Breast epithelium (tissue), 4 donors: ENCODE results near the gene AR. TPM values are rescaled to one million over a fixed set of nuclear protein-coding genes. Genes with fewer than 3 reads are reported as not detected.

ENCODE experiments used
- DNase-seq, 2 donors: peaks; one replicate each; pipeline ENCODE4 v3.0.0-alpha.2; 2019; ENCODE audit warnings: low spot score in 2 of 2
- H3K27ac ChIP-seq, 2 donors: fragments of 200-600 bp; sonication (generic) in 1 of 2; one replicate each; pipeline ENCODE4 v1.5.1; 2016 to 2019; ENCODE audit warnings: mild to moderate bottlenecking in 1 of 2
- H3K27me3 ChIP-seq, 2 donors: fragments of 200-600 bp; sonication (generic) in 1 of 2; one replicate each; pipeline versions ENCODE4 v1.5.1 to v1.6.0; 2017 to 2019; ENCODE audit warnings: control low read depth in 1 of 2, mild to moderate bottlenecking in 1 of 2
- H3K36me3 ChIP-seq: fragments of 200-600 bp; one replicate; pipeline ENCODE4 v1.5.1; 2019
- H3K4me1 ChIP-seq, 2 donors: fragments of 200-600 bp; sonication (generic); one replicate each; pipeline ENCODE4 v1.5.1; 2016 to 2019; ENCODE audit warnings: control low read depth in 1 of 2
- H3K4me3 ChIP-seq, 3 donors: fragments of 200-600 bp; sonication (generic); 1 replicate in 2 of 3; 2 replicates in 1 of 3; pipeline ENCODE4 v1.5.1; 2016 to 2019; ENCODE audit warnings: mild to moderate bottlenecking in 3 of 3, moderate library complexity in 2 of 3
- H3K9me3 ChIP-seq, 2 donors: fragments of 200-600 bp; sonication (generic) in 1 of 2; one replicate each; pipeline ENCODE4 v1.5.1; 2016 to 2019; ENCODE audit warnings: control low read depth in 1 of 2
- POLR2A ChIP-seq: fragments of 450-650 bp; IDR thresholded peaks from one replicate; pipeline ENCODE4 v1.6.1; 2016; ENCODE audit warnings: antibody characterized with exemption, mild to moderate bottlenecking, moderate library complexity
- POLR2AphosphoS5 ChIP-seq, 3 donors: sonication (generic); formaldehyde crosslinking; IDR thresholded peaks; one replicate each; pipeline ENCODE4 v1.6.1; 2017; ENCODE audit warnings: antibody characterized with exemption in 3 of 3
- intact Hi-C: fragments of 100-400 bp; cut with DNase I; formaldehyde crosslinking; loops from one replicate; pipeline ENCODE4 v1.15.1; 2023; ENCODE audit warnings: low total_unique reads
- total RNA-seq, 3 donors: library from RNA; depleted of rRNA; stranded (reverse); fragments of >200 nt; gene quantifications; one replicate each; pipeline ENCODE4 v1.1.0, GENCODE V29; 2016
- TF ChIP-seq, protein P1 (sequence below), 3 donors: fragments of 450-650 bp; IDR thresholded peaks; one replicate each; pipeline ENCODE4 v1.5.1; 2016 to 2017; ENCODE audit warnings: antibody characterized with exemption in 3 of 3, mild to moderate bottlenecking in 3 of 3, moderate library complexity in 3 of 3

AR gene
- total RNA-seq, 3 donors from 2014 or later, result 29.1 to 51.8 (median 35.7) TPM

DNA sequence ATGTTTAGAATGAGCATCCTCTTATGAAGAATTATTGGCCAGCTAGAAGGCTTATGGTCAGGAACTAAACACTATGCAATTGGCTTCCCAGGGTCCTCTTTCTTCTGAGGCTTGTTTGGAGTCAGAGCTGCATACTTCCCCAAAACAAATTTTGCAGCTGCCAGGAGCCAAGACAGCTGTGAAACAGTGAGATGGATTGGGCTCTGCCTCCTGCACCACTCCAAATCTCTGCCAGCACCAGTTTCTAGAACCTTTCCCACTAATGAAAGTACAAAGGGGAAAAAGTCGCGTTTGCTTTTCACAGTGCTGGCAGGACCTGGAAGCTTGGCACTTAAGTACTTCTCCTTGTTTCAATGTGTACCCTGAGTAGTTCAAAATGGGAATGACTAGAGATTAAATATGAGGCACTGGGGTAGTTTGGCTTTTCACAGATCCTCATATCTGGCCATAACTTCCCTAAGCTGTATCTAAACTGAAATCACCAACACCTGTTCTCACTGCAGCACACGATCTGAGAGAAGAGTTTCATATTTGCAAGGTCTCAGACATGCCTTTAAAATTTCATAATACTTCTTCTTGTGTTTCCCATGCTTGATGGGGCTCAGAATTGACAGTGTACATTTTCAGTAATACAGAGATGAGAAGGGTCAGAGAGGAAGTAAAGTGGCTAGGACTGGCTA lies 20.7 kb upstream of the AR start:
- TF ChIP-seq POLR2AphosphoS5 (IDR thresholded peaks at IDR 0.05), result no peak
- TF ChIP-seq, protein P1, sequence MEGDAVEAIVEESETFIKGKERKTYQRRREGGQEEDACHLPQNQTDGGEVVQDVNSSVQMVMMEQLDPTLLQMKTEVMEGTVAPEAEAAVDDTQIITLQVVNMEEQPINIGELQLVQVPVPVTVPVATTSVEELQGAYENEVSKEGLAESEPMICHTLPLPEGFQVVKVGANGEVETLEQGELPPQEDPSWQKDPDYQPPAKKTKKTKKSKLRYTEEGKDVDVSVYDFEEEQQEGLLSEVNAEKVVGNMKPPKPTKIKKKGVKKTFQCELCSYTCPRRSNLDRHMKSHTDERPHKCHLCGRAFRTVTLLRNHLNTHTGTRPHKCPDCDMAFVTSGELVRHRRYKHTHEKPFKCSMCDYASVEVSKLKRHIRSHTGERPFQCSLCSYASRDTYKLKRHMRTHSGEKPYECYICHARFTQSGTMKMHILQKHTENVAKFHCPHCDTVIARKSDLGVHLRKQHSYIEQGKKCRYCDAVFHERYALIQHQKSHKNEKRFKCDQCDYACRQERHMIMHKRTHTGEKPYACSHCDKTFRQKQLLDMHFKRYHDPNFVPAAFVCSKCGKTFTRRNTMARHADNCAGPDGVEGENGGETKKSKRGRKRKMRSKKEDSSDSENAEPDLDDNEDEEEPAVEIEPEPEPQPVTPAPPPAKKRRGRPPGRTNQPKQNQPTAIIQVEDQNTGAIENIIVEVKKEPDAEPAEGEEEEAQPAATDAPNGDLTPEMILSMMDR (IDR thresholded peaks at IDR 0.05), result no peak
- TF ChIP-seq POLR2A, result no peak
- no peaks in the 10 kb centered on the region for H3K36me3 ChIP-seq
- H3K9me3 ChIP-seq, result peaks cover 1 to 12% of the 10 kb centered on the region in 2 donors
- H3K4me1 ChIP-seq, result no peaks in the 10 kb centered on the region
- H3K27me3 ChIP-seq, result peaks cover 0 to 33% of the 10 kb centered on the region in 2 donors
- H3K27ac ChIP-seq, result no peak overlapping the region
- no peak overlapping the region for H3K4me3 ChIP-seq
- intact Hi-C loops, result no loop called here
- DNase-seq, result no peak

DNA sequence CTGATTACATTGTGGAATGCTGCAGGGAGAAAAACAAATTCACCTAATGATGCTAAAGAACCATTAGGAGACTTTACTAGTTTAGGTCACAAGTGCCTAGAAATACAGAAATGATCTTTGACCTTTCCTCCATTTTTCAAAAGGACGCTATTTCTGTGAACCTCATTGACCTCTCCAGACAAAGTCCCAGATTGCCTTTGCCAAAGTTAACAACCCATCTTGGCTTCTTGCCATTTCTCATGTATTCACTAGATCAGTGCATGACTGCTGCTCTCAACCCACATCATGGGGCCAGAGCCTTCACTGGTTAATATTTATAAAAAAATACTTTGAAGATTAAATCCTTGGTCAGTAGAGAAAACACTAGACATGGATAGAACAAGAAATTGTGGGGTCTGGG lies 19.9 kb upstream of the AR start:
- intact Hi-C loops, result no loop called here
- TF ChIP-seq POLR2AphosphoS5 (IDR thresholded peaks at IDR 0.05) (no peak), POLR2A (no peak)
- TF ChIP-seq, protein P1 (IDR thresholded peaks at IDR 0.05), result no peak
- H3K4me3 ChIP-seq, result no peak overlapping the region
- DNase-seq, result no peak
- peaks cover 0 to 5% of the 10 kb centered on the region in 2 donors for H3K9me3 ChIP-seq
- H3K36me3 ChIP-seq, result no peaks in the 10 kb centered on the region
- H3K4me1 ChIP-seq, result no peaks in the 10 kb centered on the region
- H3K27me3 ChIP-seq, result peaks cover 0 to 40% of the 10 kb centered on the region in 2 donors
- H3K27ac ChIP-seq, result no peak overlapping the region

DNA sequence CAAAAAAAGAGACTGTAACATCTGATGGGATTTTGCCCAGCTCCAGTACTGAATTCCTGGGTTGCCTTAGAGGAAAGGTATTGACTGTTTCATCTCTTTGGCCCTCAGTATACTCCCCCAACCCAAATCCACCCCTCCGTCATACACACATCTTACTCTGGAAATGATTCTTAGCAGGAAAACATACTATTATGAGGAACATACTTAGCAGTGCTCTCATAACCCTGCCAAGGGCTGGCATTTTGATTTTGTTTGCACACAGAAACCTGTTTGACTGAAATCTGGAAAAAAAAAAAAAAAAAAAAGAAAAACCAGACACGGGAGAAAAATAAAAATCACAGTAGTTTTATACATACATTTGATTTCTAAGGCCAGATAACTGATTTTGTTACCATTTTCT lies 19.4 kb upstream of the AR start:
- Histone ChIP-seq H3K4me3 (no peak overlapping the region), H3K27ac (no peak overlapping the region), H3K9me3 (no peaks in the 10 kb centered on the region), H3K27me3 (peaks cover 0 to 40% of the 10 kb centered on the region in 2 donors), H3K36me3 (no peaks in the 10 kb centered on the region), H3K4me1 (no peaks in the 10 kb centered on the region)
- TF ChIP-seq POLR2A, result no peak
- TF ChIP-seq, protein P1 (IDR thresholded peaks at IDR 0.05), result no peak
- no peak for TF ChIP-seq POLR2AphosphoS5 (IDR thresholded peaks at IDR 0.05)
- intact Hi-C loops, result no loop called here
- no peak for DNase-seq

DNA sequence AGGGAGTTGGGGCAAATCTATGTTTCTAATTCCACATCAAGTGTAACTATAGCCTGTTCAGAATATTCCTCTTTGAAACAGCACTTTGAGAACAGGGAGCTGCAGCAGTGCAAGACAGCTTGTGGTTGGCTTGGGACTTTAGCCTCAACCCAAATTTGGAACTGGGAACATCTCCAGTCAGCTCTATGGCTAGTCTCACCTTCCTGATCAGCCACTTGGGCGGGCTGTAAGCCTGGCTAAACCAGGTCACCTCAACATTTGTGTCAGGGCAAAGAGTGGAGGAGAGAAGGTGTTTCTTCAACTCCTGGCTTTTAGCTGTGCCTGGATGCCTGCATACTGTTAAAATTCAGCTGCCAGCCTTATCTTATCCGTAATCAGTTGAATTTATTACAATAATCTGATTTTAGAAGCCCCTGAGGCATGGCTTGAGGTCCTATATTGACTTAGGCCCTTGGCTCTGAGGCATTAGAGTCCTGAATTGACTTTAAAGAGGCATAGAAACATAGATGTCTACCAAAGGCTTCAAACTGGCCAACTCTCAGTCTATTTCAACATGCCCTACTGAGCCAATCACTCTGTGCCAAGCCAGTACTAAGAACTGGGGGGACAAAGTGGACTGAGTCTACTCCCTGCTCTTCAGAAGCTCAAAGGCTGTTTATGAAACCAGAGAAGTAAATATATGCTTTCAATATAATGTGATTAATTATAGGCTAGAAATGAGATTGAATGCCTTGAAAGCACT lies 18.7 kb upstream of the AR start:
- no peak for TF ChIP-seq POLR2A
- TF ChIP-seq, protein P1 (IDR thresholded peaks at IDR 0.05), result no peak
- Histone ChIP-seq H3K4me1 (no peaks in the 10 kb centered on the region), H3K9me3 (no peaks in the 10 kb centered on the region), H3K27me3 (peaks cover 0 to 40% of the 10 kb centered on the region in 2 donors), H3K4me3 (no peak overlapping the region), H3K27ac (no peak overlapping the region), H3K36me3 (no peaks in the 10 kb centered on the region)
- intact Hi-C loops, result no loop called here
- DNase-seq, result no peak

DNA sequence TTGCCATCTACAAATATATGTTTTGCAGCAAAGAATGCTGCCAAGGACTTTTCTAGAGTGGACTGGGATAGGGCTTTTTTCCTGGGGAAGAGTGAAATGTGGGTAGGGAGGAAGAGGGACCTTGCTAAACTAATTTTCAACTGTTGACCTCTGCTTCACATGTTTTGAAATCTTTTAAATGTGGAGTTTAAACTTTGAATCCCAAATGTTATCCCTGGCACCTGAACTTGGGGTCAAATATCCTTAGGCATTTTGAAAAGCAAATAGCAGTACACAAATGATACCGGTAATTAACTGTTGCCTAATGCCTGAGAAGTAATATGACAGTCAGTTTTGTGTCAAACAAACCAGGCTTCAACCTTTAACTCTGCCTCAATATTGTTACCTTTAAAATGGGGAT lies 7.3 kb upstream of the AR start:
- H3K9me3 ChIP-seq, result no peaks in the 10 kb centered on the region
- no peaks in the 10 kb centered on the region for H3K36me3 ChIP-seq
- H3K27me3 ChIP-seq, result peaks cover 0 to 24% of the 10 kb centered on the region in 2 donors
- TF ChIP-seq POLR2A, result no peak
- TF ChIP-seq, protein P1 (IDR thresholded peaks at IDR 0.05), result no peak
- TF ChIP-seq POLR2AphosphoS5 (IDR thresholded peaks at IDR 0.05), result no peak
- H3K4me3 ChIP-seq, result no peak overlapping the region
- no peak overlapping the region for H3K27ac ChIP-seq
- intact Hi-C loops, result no loop called here
- DNase-seq, result no peak
- H3K4me1 ChIP-seq, result no peaks in the 10 kb centered on the region
